ENCODE measurements around the gene TBC1D22A.

The TBC1D22A gene

DNA sequence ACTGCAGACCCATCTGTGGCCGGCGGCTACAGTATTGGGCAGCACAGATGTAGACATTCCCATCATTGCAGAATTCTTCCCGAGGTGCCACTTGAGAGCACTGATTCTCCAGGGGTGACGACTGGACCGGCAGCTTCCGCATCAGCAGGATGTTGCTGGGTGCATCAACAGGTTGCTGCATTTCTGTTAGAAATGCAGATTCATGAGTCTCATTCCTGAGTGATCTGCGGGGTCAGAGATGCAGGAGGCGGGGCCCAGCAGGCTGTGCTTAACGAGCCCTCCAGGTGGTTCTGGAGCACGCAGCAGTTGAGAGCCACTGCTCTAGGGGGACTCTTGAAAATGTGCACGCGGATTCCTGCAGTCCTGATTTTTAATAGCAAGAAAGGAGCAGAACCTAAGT, 321.8 kb downstream of the TBC1D22A start:
- in situ Hi-C loops (cut with HindIII; ENCODE audit: low pct_ligation_motif_present, low sequenced_read_pairs) = no loop called here
- no peak for DNase-seq
- H3K27ac ChIP-seq = no peak overlapping the region
- no peaks in the 10 kb centered on the region for H3K36me3 ChIP-seq (replicated peaks)
- no peak overlapping the region for H3K4me3 ChIP-seq (ENCODE audit: low read depth, low read length)
- no peaks in the 10 kb centered on the region for H3K27me3 ChIP-seq (replicated peaks)
- TF ChIP-seq, protein P1, sequence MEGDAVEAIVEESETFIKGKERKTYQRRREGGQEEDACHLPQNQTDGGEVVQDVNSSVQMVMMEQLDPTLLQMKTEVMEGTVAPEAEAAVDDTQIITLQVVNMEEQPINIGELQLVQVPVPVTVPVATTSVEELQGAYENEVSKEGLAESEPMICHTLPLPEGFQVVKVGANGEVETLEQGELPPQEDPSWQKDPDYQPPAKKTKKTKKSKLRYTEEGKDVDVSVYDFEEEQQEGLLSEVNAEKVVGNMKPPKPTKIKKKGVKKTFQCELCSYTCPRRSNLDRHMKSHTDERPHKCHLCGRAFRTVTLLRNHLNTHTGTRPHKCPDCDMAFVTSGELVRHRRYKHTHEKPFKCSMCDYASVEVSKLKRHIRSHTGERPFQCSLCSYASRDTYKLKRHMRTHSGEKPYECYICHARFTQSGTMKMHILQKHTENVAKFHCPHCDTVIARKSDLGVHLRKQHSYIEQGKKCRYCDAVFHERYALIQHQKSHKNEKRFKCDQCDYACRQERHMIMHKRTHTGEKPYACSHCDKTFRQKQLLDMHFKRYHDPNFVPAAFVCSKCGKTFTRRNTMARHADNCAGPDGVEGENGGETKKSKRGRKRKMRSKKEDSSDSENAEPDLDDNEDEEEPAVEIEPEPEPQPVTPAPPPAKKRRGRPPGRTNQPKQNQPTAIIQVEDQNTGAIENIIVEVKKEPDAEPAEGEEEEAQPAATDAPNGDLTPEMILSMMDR (IDR thresholded peaks at IDR 0.05; ENCODE audit: low read depth, low read length, missing control alignments) = no peak

DNA sequence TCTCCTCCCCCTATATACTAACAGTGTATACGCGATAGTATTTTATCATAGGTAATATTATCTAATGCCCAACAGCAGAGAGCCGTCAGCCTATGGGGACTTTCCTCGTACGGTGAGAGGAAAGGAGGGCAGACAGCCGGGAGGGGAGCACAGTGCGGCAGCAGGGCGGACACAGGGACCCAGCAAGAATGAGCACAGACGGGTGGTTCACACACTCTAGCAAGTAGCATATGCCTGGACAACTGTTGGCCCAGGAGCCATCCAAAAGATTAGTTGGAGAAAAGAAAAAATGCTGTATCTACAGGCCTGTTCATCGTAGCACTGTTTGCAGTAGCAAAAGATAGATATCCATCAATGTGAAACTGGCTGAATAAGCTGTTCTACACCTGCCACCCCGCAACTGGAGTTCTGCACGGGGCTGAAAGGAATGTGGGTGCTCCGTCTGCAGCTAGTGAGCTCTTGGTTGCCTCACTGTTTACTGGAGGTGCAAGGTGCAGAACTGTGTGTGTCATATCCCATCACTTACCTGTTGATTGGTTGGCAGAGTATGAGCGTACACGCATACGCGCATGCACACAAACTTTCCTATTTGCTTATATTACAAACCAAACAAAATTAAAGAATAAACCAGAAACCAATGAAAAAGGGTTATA, 324.3 kb downstream of the TBC1D22A start:
- Histone ChIP-seq H3K27ac (no peak overlapping the region), H3K4me3 (ENCODE audit: low read depth, low read length) (no peak overlapping the region), H3K27me3 (replicated peaks) (no peaks in the 10 kb centered on the region), H3K36me3 (replicated peaks) (no peaks in the 10 kb centered on the region)
- no peak for DNase-seq
- TF ChIP-seq, protein P1 (IDR thresholded peaks at IDR 0.05; ENCODE audit: low read depth, low read length, missing control alignments) = no peak
- in situ Hi-C loops (cut with HindIII; ENCODE audit: low pct_ligation_motif_present, low sequenced_read_pairs) = no loop called here

DNA sequence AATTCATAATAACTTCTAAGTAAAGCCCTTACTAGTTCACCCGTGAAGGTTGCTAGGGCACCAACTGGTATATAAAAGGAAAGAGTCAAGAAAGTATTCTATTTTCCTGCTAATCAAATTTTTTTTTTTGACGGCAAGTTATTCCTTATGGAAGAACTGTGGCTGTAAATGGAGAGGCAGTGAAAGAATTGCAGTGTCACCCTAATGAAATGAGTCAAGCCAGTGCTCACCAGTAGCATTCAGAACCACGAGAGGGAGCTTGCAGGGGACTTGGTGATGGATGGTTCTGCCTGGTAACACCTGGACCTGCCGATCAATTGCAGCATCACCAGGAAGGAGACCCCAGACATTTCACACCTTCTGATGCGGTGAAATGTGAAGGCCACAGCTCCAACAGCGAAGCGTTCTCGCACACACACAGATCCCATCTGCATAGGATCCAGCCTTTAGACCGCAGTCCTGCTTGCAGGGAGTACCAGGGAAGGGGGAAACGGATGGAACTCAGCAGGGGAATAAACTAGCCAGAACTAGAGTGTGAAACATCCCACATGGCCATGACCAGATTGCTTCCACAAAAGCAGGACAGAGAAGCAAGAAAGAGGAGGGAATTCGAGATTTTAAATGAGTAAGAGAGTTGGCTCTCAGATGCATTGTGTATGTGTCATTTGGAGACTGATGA, 326.2 kb downstream of the TBC1D22A start:
- Histone ChIP-seq H3K27ac (no peak overlapping the region), H3K36me3 (replicated peaks) (no peaks in the 10 kb centered on the region), H3K4me3 (ENCODE audit: low read depth, low read length) (no peak overlapping the region), H3K27me3 (replicated peaks) (no peaks in the 10 kb centered on the region)
- in situ Hi-C loops (cut with HindIII; ENCODE audit: low pct_ligation_motif_present, low sequenced_read_pairs) = no loop called here
- DNase-seq = no peak
- TF ChIP-seq, protein P1 (IDR thresholded peaks at IDR 0.05; ENCODE audit: low read depth, low read length, missing control alignments) = peak; percentile 15

DNA sequence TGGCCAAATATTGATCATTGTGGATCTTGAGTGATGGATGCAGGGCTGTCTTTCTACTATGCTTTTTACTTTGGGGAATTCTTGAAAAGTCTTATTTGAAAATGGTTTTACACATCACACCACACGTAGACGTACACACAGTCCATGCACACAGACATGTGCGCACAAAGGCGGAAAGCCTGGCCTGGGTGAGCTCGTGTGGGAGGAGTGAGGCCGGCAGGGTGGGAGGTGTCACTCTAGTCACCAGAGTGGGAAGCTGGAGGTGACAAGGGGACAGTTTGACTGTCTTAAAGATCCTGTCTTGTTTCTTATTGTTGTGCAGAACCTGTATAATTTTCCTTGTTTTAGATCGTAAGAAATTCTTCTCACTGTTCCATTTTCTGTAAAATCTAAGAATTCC, 326.9 kb downstream of the TBC1D22A start:
- Histone ChIP-seq H3K36me3 (replicated peaks) (no peaks in the 10 kb centered on the region), H3K27ac (no peak overlapping the region), H3K4me3 (ENCODE audit: low read depth, low read length) (no peak overlapping the region), H3K27me3 (replicated peaks) (no peaks in the 10 kb centered on the region)
- in situ Hi-C loops (cut with HindIII; ENCODE audit: low pct_ligation_motif_present, low sequenced_read_pairs) = no loop called here
- TF ChIP-seq, protein P1 (IDR thresholded peaks at IDR 0.05; ENCODE audit: low read depth, low read length, missing control alignments) = no peak
- no peak for DNase-seq

DNA sequence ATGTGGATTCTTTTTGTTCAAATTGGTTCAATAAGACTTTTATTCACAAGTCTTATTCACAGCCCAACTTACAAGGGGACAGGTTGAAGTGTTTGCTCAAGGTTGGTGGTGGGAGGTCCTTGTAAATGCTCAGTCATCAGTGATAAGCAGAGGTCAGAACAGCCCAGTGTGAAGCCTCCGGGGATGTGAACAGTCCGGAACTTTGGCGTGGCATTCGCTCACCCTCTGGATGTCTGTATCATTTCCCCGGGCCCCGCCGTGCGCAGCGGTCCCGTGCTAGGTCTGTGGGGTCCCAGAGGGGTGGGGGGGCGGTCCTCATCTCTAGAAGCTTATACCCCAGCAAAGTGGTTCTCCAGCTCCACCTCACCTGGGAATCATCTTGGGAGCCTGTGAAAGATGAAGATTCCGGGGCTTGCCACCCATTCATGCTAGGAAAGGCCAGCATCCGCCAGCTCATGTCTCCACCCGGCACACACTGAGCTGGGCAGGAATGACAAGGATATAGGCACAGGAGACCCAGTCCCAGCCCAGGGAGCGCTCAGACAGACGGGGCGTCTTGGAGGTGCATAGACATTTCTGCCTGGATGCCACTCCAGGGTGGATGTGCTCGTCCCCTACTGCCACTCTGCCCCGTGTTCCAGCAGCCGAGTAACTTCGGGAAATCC, 327.5 kb downstream of the TBC1D22A start:
- Histone ChIP-seq H3K27me3 (replicated peaks) (no peaks in the 10 kb centered on the region), H3K36me3 (replicated peaks) (no peaks in the 10 kb centered on the region), H3K27ac (no peak overlapping the region), H3K4me3 (ENCODE audit: low read depth, low read length) (no peak overlapping the region)
- DNase-seq = no peak
- TF ChIP-seq, protein P1 (IDR thresholded peaks at IDR 0.05; ENCODE audit: low read depth, low read length, missing control alignments) = no peak
- in situ Hi-C loops (cut with HindIII; ENCODE audit: low pct_ligation_motif_present, low sequenced_read_pairs) = no loop called here
